A549 (cell line): Measurements from ENCODE around the gene G6PC2. TPM values are rescaled to one million over a fixed set of nuclear protein-coding genes. Genes with fewer than 3 reads are reported as not detected.

Experiments used
- ATAC-seq, 2 experiments: fragments of 200-7000 bp in 1 of 2; fragments of >200 bp in 1 of 2; cut with Nextera tagmentation in 1 of 2; cut with Tn5 transposase in 1 of 2; 3 replicates each; pipeline versions ENCODE4 v1.8.0 to v1.9.1; 2018 to 2020; ENCODE audit warnings: mild to moderate bottlenecking in 1 of 2, moderate library complexity in 1 of 2
- CTCF ChIA-PET: fragments of 300-600 bp; sonication (Branson Sonifier 250); formaldehyde crosslinking; extraction: SDS; loops from one replicate; lab custom pipeline; 2021; ENCODE audit warnings: antibody characterized with exemption, inconsistent platforms; lab: Yijun Ruan, JAX
- POLR2A ChIA-PET: fragments of 350-600 bp; formaldehyde crosslinking; extraction: SDS; loops from one replicate; lab custom pipeline; 2021; ENCODE audit warnings: antibody characterized with exemption, inconsistent platforms; lab: Yijun Ruan, JAX
- DNase-seq, 2 experiments: peaks; one replicate each; pipeline versions ENCODE4 v3.0.0 to v3.0.0-alpha.2; 2011 to 2016; ENCODE audit warnings: low read depth in 1 of 2, low spot score in 1 of 2
- FAIRE-seq: peaks from 2 replicates; lab custom pipeline; 2011; peaks lifted over from hg19 to GRCh38; lab: Jason Lieb, UNC
- H3K27ac ChIP-seq, 2 experiments: fragments of >200 bp; sonication (Bioruptor Twin); formaldehyde crosslinking; 3 replicates each; pipeline ENCODE4 v1.5.1; 2016 to 2017
- H3K4me1 ChIP-seq: fragments of >200 bp; sonication (Bioruptor Twin); formaldehyde crosslinking; 3 replicates; pipeline ENCODE4 v1.6.1; 2016
- H3K4me2 ChIP-seq: fragments of >200 bp; sonication (Bioruptor Twin); formaldehyde crosslinking; 3 replicates; pipeline ENCODE4 v1.6.1; 2016
- H3K4me3 ChIP-seq: fragments of >200 bp; sonication (Bioruptor Twin); formaldehyde crosslinking; 3 replicates; pipeline ENCODE4 v1.5.1; 2016
- H3K9me3 ChIP-seq: fragments of >200 bp; sonication (Bioruptor Twin); formaldehyde crosslinking; 3 replicates; pipeline ENCODE4 v1.6.1; 2016
- ATOH8 ChIP-seq: fragments of 250-450 bp; sonication (Bioruptor Pico); IDR thresholded peaks from 2 replicates; pipeline ENCODE4 v1.5.0; 2020; ENCODE audit warnings: low read depth, mild to moderate bottlenecking, moderate library complexity
- BHLHE40 ChIP-seq: IDR thresholded peaks from 2 replicates; pipeline ENCODE4 v1.6.1; 2012; ENCODE audit warnings: low read depth, low read length, inconsistent platforms
- CBX2 ChIP-seq: fragments of 200-600 bp; sonication (generic); IDR thresholded peaks from 2 replicates; pipeline ENCODE4 v1.6.1; 2016; ENCODE audit warnings: low read depth, mild to moderate bottlenecking, borderline replicate concordance
- CEBPB ChIP-seq, 2 experiments: fragments of >200 bp in 1 of 2; sonication (Bioruptor Twin) in 1 of 2; formaldehyde crosslinking in 1 of 2; IDR thresholded peaks; 2 replicates each; pipeline ENCODE4 v1.6.1; 2012 to 2016
- CHD2 ChIP-seq: fragments of 150-350 bp; IDR thresholded peaks from 2 replicates; pipeline ENCODE4 v1.6.1; 2014; ENCODE audit warnings: low read length; ENCODE audit not compliant: partially characterized antibody
- ELK1 ChIP-seq: fragments of 150-350 bp; IDR thresholded peaks from 2 replicates; pipeline ENCODE4 v1.6.1; 2014; ENCODE audit warnings: low read depth, mild to moderate bottlenecking, low read length
- EP300 ChIP-seq, 2 experiments: fragments of >200 bp; sonication (Bioruptor Twin); formaldehyde crosslinking; IDR thresholded peaks; 2 replicates in 1 of 2; 3 replicates in 1 of 2; pipeline ENCODE4 v1.6.1; 2016 to 2017
- FOSB ChIP-seq: fragments of 250-450 bp; sonication (Bioruptor Pico); IDR thresholded peaks from 2 replicates; pipeline ENCODE4 v1.5.0; 2020; ENCODE audit warnings: mild to moderate bottlenecking, moderate library complexity
- FOXS1 ChIP-seq: fragments of 250-450 bp; sonication (Bioruptor Pico); IDR thresholded peaks from 2 replicates; pipeline ENCODE4 v1.5.0; 2020; ENCODE audit warnings: mild to moderate bottlenecking, moderate library complexity
- GATA3 ChIP-seq: IDR thresholded peaks from 2 replicates; pipeline ENCODE4 v1.6.1; 2012; ENCODE audit warnings: borderline replicate concordance
- HDAC2 ChIP-seq: fragments of 200-600 bp; sonication (generic); IDR thresholded peaks from 2 replicates; pipeline ENCODE4 v1.6.1; 2016
- HES2 ChIP-seq: fragments of >200 bp; sonication (Bioruptor Twin); formaldehyde crosslinking; IDR thresholded peaks from 2 replicates; pipeline ENCODE4 v1.6.1; 2016
- JUNB ChIP-seq: fragments of >200 bp; sonication (Bioruptor Twin); formaldehyde crosslinking; IDR thresholded peaks from 2 replicates; pipeline ENCODE4 v1.6.1; 2016
- KDM1A ChIP-seq: fragments of 200-600 bp; sonication (generic); IDR thresholded peaks from 2 replicates; pipeline ENCODE4 v1.6.1; 2016; ENCODE audit warnings: low read depth, mild to moderate bottlenecking
- MAZ ChIP-seq: fragments of 150-350 bp; IDR thresholded peaks from 2 replicates; pipeline ENCODE4 v1.6.1; 2014; ENCODE audit warnings: antibody characterized with exemption, low read depth, low read length, borderline replicate concordance
- MYC ChIP-seq: IDR thresholded peaks from 2 replicates; pipeline ENCODE4 v1.6.1; 2012; ENCODE audit warnings: mild to moderate bottlenecking, inconsistent platforms, low read length, improper control_type of control experiment, borderline replicate concordance
- POLR2A ChIP-seq: IDR thresholded peaks from 2 replicates; pipeline ENCODE4 v1.6.1; 2012; ENCODE audit warnings: mild to moderate bottlenecking, low read length
- RARB ChIP-seq: fragments of 250-450 bp; sonication (Bioruptor Pico); IDR thresholded peaks from 2 replicates; pipeline ENCODE4 v1.8.0; 2021; ENCODE audit warnings: mild to moderate bottlenecking, moderate library complexity
- RCOR1 ChIP-seq: fragments of 150-350 bp; IDR thresholded peaks from 2 replicates; pipeline ENCODE4 v1.6.1; 2014; ENCODE audit warnings: antibody characterized with exemption, low read length, low read depth
- REST ChIP-seq: fragments of 200-600 bp; sonication (generic); IDR thresholded peaks from 2 replicates; pipeline ENCODE4 v1.6.1; 2016; ENCODE audit warnings: antibody characterized with exemption, mild to moderate bottlenecking, moderate library complexity
- RFX5 ChIP-seq: fragments of 450-650 bp; IDR thresholded peaks from 2 replicates; pipeline ENCODE4 v1.7.1; 2014; ENCODE audit warnings: antibody characterized with exemption, mild to moderate bottlenecking, moderate library complexity
- RNF2 ChIP-seq: fragments of 200-600 bp; sonication (generic); IDR thresholded peaks from 2 replicates; pipeline ENCODE4 v1.6.1; 2016; ENCODE audit warnings: low read depth, mild to moderate bottlenecking, antibody characterized with exemption, moderate library complexity, borderline replicate concordance
- SMC3 ChIP-seq: fragments of >200 bp; sonication (Bioruptor Twin); formaldehyde crosslinking; IDR thresholded peaks from 3 replicates; pipeline ENCODE4 v1.6.1; 2018; ENCODE audit warnings: inconsistent platforms
- TFCP2L1 ChIP-seq: fragments of 250-450 bp; sonication (Bioruptor Pico); IDR thresholded peaks from 2 replicates; pipeline ENCODE4 v1.5.0; 2021; ENCODE audit warnings: mild to moderate bottlenecking
- ZFP36 ChIP-seq: fragments of 450-650 bp; IDR thresholded peaks from 2 replicates; pipeline ENCODE4 v1.6.1; 2014; ENCODE audit warnings: borderline replicate concordance; ENCODE audit not compliant: partially characterized antibody
- ZNF302 ChIP-seq: fragments of 250-450 bp; sonication (Bioruptor Pico); IDR thresholded peaks from 2 replicates; pipeline ENCODE4 v1.9.0; 2021; ENCODE audit warnings: inconsistent platforms, mild to moderate bottlenecking, moderate library complexity
- WGBS: methylation state at CpG from one replicate; pipeline ENCODE4 v1.1.6; 2017; ENCODE audit errors: missing lambda C conversion rate; 5-methylcytosine and 5-hydroxymethylcytosine counted together
- polyA plus RNA-seq, 4 experiments: library from polyadenylated mRNA; depleted of rRNA in 3 of 4; stranded (reverse); fragments of >200 nt; fragmentation: RNase III in 1 of 4; extraction: RNeasy Plus Mini Kit Qiagen cat#74134 plus additional on column Dnase treatment in 1 of 4; gene quantifications; 2 replicates in 3 of 4; 3 replicates in 1 of 4; pipeline ENCODE4 v1.2.3, GENCODE V29; 2011 to 2017
- TF ChIP-seq, protein P1 (sequence below): fragments of >200 bp; sonication (Bioruptor Twin); formaldehyde crosslinking; IDR thresholded peaks from 3 replicates; pipeline ENCODE4 v1.6.1; 2016
- TF ChIP-seq, protein P2 (sequence below): IDR thresholded peaks from 2 replicates; pipeline ENCODE4 v1.6.1; 2012
- TF ChIP-seq, protein P3 (sequence below): fragments of 450-650 bp; IDR thresholded peaks from 2 replicates; pipeline ENCODE4 v1.6.1; 2014; ENCODE audit warnings: antibody characterized with exemption

G6PC2 gene
- polyA plus RNA-seq, 2 of the 4 experiments (the other 2 are of a cell fraction): not detected

DNA sequence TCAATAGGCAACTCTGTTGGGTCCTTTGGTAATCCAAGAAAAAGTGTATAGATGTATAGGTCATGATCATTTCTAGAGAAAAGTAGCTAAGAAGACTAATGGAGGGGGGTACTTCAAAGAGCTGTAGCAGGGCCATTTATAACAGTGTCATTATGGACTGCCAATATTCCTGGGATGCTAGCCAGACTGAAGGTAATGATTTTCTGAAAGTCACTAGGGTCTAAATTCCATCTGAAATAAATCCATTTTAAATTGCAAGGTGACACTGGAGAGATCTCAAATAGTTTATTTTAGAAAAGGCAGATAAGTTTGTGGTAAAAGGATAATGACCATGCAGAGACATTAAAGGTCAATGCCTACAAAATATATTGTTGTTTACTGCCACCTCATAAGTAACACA is 6.4 kb upstream of the G6PC2 start:
- FAIRE-seq (no peak), ATAC-seq (no peak), DNase-seq (no peak)
- TF ChIP-seq JUNB: no peak
- TF ChIP-seq RNF2: no peak
- TF ChIP-seq GATA3: no peak
- no peak for TF ChIP-seq BHLHE40
- no peak for TF ChIP-seq CBX2
- TF ChIP-seq HES2: no peak
- no peak for TF ChIP-seq POLR2A
- no peak for TF ChIP-seq MAZ
- no peak for TF ChIP-seq FOXS1
- TF ChIP-seq RCOR1: no peak
- TF ChIP-seq RARB (CRISPR knock-in tag): no peak
- TF ChIP-seq, protein P1, sequence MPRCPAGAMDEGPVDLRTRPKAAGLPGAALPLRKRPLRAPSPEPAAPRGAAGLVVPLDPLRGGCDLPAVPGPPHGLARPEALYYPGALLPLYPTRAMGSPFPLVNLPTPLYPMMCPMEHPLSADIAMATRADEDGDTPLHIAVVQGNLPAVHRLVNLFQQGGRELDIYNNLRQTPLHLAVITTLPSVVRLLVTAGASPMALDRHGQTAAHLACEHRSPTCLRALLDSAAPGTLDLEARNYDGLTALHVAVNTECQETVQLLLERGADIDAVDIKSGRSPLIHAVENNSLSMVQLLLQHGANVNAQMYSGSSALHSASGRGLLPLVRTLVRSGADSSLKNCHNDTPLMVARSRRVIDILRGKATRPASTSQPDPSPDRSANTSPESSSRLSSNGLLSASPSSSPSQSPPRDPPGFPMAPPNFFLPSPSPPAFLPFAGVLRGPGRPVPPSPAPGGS: no peak
- TF ChIP-seq MYC: no peak
- ChIA-PET CTCF (no interaction called here), POLR2A (no interaction called here)
- Histone ChIP-seq H3K4me3 (no peak overlapping the region), H3K9me3 (no peaks in the 10 kb centered on the region), H3K4me1 (peaks cover 1% of the 10 kb centered on the region; the same call in 1 of the 3 replicates), H3K4me2 (no peak overlapping the region), H3K27ac (no peak overlapping the region)

DNA sequence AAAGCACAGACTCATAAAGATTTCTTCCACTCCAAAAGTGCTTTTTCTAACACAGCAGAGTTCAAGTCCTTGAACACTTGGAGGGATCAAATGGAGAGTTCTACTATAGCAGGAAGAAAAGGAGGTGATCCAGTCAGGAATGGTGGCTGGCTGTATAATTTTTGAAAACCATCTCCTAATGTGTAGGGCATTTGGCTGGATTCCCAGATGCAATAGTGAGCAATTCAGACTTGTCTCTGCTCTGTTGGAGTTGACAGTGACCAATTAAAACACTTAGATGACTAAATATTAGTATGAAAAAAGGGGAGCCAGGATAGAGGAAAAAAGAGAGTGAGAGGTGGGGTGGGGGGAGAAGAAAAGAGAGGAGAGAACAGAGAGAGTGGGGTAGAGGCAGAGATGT is 5.3 kb upstream of the G6PC2 start:
- FAIRE-seq (no peak), ATAC-seq (no peak), DNase-seq (no peak)
- H3K4me1 ChIP-seq: no peaks in the 10 kb centered on the region
- no peaks in the 10 kb centered on the region for H3K9me3 ChIP-seq
- POLR2A ChIA-PET: no interaction called here
- TF ChIP-seq SMC3 (no peak), CHD2 (no peak)
- no peak overlapping the region for H3K27ac ChIP-seq
- no peak overlapping the region for H3K4me2 ChIP-seq
- no peak overlapping the region for H3K4me3 ChIP-seq
- CTCF ChIA-PET: no interaction called here

- H3K9me3 ChIP-seq: no peaks in the 10 kb centered on the region
- CTCF ChIA-PET: no interaction called here
- no peak overlapping the region for H3K4me2 ChIP-seq
- no peak for FAIRE-seq
- H3K4me1 ChIP-seq: no peaks in the 10 kb centered on the region
- DNase-seq: no peak
- ATAC-seq: no peak
- POLR2A ChIA-PET: no interaction called here
- TF ChIP-seq, protein P2, sequence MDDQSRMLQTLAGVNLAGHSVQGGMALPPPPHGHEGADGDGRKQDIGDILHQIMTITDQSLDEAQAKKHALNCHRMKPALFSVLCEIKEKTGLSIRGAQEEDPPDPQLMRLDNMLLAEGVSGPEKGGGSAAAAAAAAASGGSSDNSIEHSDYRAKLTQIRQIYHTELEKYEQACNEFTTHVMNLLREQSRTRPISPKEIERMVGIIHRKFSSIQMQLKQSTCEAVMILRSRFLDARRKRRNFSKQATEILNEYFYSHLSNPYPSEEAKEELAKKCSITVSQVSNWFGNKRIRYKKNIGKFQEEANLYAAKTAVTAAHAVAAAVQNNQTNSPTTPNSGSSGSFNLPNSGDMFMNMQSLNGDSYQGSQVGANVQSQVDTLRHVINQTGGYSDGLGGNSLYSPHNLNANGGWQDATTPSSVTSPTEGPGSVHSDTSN: no peak
- TF ChIP-seq RFX5: no peak
- no peak for TF ChIP-seq CBX2
- TF ChIP-seq RNF2: no peak
- TF ChIP-seq ZFP36: no peak
- TF ChIP-seq FOSB: no peak
- TF ChIP-seq, protein P3, sequence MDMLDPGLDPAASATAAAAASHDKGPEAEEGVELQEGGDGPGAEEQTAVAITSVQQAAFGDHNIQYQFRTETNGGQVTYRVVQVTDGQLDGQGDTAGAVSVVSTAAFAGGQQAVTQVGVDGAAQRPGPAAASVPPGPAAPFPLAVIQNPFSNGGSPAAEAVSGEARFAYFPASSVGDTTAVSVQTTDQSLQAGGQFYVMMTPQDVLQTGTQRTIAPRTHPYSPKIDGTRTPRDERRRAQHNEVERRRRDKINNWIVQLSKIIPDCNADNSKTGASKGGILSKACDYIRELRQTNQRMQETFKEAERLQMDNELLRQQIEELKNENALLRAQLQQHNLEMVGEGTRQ: no peak
- TF ChIP-seq TFCP2L1 (CRISPR knock-in tag): no peak
- TF ChIP-seq JUNB: no peak
- TF ChIP-seq CEBPB (IDR thresholded peaks at IDR 0.05): no peak
- TF ChIP-seq REST: no peak
- no peak for TF ChIP-seq ZNF302 (CRISPR knock-in tag)
- no peak for TF ChIP-seq HDAC2
- no peak for TF ChIP-seq ELK1
- no peak for TF ChIP-seq KDM1A
- no peak for TF ChIP-seq EP300 (IDR thresholded peaks at IDR 0.05)
- TF ChIP-seq ATOH8 (CRISPR knock-in tag): no peak
- no peak overlapping the region for H3K4me3 ChIP-seq
- 78% methylated on average over 4 of the region's 4 CpGs for WGBS
- H3K27ac ChIP-seq: no peak overlapping the region
Observed at GRCh38 chr2:168896783-168897182, 4.3 kb upstream of the G6PC2 start.
